ENCODE measurements around the gene GOPC.

The GOPC gene

GRCh38 chr6:117533775-117534174 lies 68.5 kb downstream of the GOPC start:
- TF ChIP-seq CTCF (IDR thresholded peaks at IDR 0.05; ENCODE audit: borderline replicate concordance, control extremely low read depth, extremely low read depth, insufficient read depth, missing control alignments) = no peak
- in situ Hi-C loops (cut with MboI; ENCODE audit: low sequenced_read_pairs, unreplicated experiment) = no loop called here
- DNase-seq (ENCODE audit: low spot score) = no peak

GRCh38 chr6:117531809-117532725 lies 70.2 kb downstream of the GOPC start:
- DNase-seq (ENCODE audit: low spot score) = no peak
- in situ Hi-C loops (cut with MboI; ENCODE audit: low sequenced_read_pairs, unreplicated experiment) = no loop called here
- no peak for TF ChIP-seq CTCF (IDR thresholded peaks at IDR 0.05; ENCODE audit: borderline replicate concordance, control extremely low read depth, extremely low read depth, insufficient read depth, missing control alignments)

DNA sequence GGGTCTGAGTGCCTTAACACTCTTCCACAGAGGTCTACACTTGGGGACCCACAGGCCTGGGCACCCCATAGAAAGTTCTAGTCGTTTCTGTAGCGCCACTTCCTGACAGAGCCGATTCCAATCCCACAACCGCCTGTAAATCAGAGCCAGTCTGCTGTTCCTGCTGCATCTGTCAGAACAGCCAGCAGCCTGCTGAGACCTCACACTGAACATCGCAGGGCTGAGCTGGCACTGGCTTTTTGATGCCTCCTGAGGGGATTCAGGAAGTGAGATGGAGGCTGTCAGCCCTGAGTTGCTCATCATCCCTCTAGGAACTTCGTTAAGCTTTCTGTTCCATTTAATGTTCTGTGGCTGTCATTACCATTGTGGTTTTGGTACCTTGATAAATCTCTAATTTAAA lies 71.0 kb downstream of the GOPC start:
- DNase-seq (ENCODE audit: low spot score) = no peak
- no peak for TF ChIP-seq CTCF (IDR thresholded peaks at IDR 0.05; ENCODE audit: borderline replicate concordance, control extremely low read depth, extremely low read depth, insufficient read depth, missing control alignments)
- in situ Hi-C loops (cut with MboI; ENCODE audit: low sequenced_read_pairs, unreplicated experiment) = no loop called here

GRCh38 chr6:117530467-117531242 lies 71.7 kb downstream of the GOPC start:
- DNase-seq (ENCODE audit: low spot score) = no peak
- TF ChIP-seq CTCF (IDR thresholded peaks at IDR 0.05; ENCODE audit: borderline replicate concordance, control extremely low read depth, extremely low read depth, insufficient read depth, missing control alignments) = no peak
- in situ Hi-C loops (cut with MboI; ENCODE audit: low sequenced_read_pairs, unreplicated experiment) = no loop called here

DNA sequence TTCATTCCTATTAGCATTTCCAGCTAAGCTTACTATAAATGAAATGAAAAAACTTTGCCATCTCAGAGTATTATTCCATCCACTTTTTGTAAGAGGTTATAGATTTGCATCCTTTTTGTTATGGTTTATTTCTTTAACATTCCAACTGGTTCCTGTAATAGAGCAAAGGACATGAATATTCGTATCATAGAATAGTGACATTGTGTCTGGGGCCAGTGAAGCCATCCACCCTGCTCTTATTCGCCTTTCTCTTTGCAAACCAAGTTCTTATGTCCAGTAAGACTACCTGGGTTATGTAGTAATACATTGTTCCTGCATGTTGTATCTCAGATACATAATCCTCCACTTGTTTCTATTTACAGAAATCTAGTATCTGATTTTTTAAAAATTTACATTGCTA lies 76.7 kb downstream of the GOPC start:
- in situ Hi-C loops (cut with MboI; ENCODE audit: low sequenced_read_pairs, unreplicated experiment) = no loop called here
- TF ChIP-seq CTCF (IDR thresholded peaks at IDR 0.05; ENCODE audit: borderline replicate concordance, control extremely low read depth, extremely low read depth, insufficient read depth, missing control alignments) = no peak
- DNase-seq (ENCODE audit: low spot score) = no peak

- no peak for DNase-seq (ENCODE audit: low spot score)
- TF ChIP-seq CTCF (IDR thresholded peaks at IDR 0.05; ENCODE audit: borderline replicate concordance, control extremely low read depth, extremely low read depth, insufficient read depth, missing control alignments) = no peak
- in situ Hi-C loops (cut with MboI; ENCODE audit: low sequenced_read_pairs, unreplicated experiment) = no loop called here
Measured at GRCh38 chr6:117521791-117522502, 80.4 kb downstream of the GOPC start.

Data from GM13976 (cell line).